HG02623 (cell line): ENCODE results near the gene NKAPL.
A peak's percentile ranks its signal among the peaks of the same experiment; 100 is the strongest.

Experiments
- ATAC-seq: cut with Tn5 transposase; IDR thresholded peaks from one replicate; pipeline ENCODE4 v1.9.1; 2021; ENCODE audit warnings: moderate library complexity; ENCODE audit not compliant: unreplicated experiment

NKAPL gene

GRCh38 chr6:28245206-28245941 is 13.7 kb upstream of the NKAPL start:
- ATAC-seq = no peak

- ATAC-seq = no peak
Observed at GRCh38 chr6:28248916-28249315, 10.2 kb upstream of the NKAPL start.

GRCh38 chr6:28250747-28251146 is 8.3 kb upstream of the NKAPL start:
- no peak for ATAC-seq

- ATAC-seq = peak; percentile 28
Observed at GRCh38 chr6:28251661-28252008, 7.5 kb upstream of the NKAPL start.

GRCh38 chr6:28252009-28252975 is 6.8 kb upstream of the NKAPL start, which contains the start of gene ZKSCAN4:
TSS of gene ZKSCAN4 (minus strand) at chr6:28252269. CDS start at chr6:28251980, 289 bp downstream.
- ATAC-seq = peak; percentile 83

GRCh38 chr6:28254121-28254519 is 5.0 kb upstream of the NKAPL start:
- ATAC-seq = no peak

GRCh38 chr6:28257042-28257441 is 2.1 kb upstream of the NKAPL start:
- no peak for ATAC-seq

- no peak for ATAC-seq
Observed at GRCh38 chr6:28263922-28264321, 4.8 kb downstream of the NKAPL start.

GRCh38 chr6:28264834-28265401 is 5.8 kb downstream of the NKAPL start:
- ATAC-seq = no peak

- ATAC-seq = no peak
Observed at GRCh38 chr6:28266563-28266961, 7.5 kb downstream of the NKAPL start.

- ATAC-seq = peak; percentile 92
Observed at GRCh38 chr6:28266962-28267694, 8.0 kb downstream of the NKAPL start, which contains the start of gene ZSCAN26. TSS of gene ZSCAN26 (plus strand) at chr6:28267143. CDS start at chr6:28271920, 4,777 bp downstream.

GRCh38 chr6:28267695-28268059 is 8.6 kb downstream of the NKAPL start:
- ATAC-seq = no peak

GRCh38 chr6:28269492-28269891 is 10.4 kb downstream of the NKAPL start:
- ATAC-seq = no peak

GRCh38 chr6:28274888-28275287 is 15.8 kb downstream of the NKAPL start:
- no peak for ATAC-seq

- no peak for ATAC-seq
Observed at GRCh38 chr6:28277746-28278145, 18.6 kb downstream of the NKAPL start.

- ATAC-seq = no peak
Observed at GRCh38 chr6:28280595-28281287, 21.6 kb downstream of the NKAPL start.

GRCh38 chr6:28281288-28282064 is 22.4 kb downstream of the NKAPL start, which contains the start of gene PGBD1:
TSS of gene PGBD1 (plus strand) at chr6:28281572. CDS start at chr6:28283814, 2,242 bp downstream.
- peak; percentile 78 for ATAC-seq

GRCh38 chr6:28282926-28283325 is 23.8 kb downstream of the NKAPL start:
- ATAC-seq = no peak

- ATAC-seq = no peak
Observed at GRCh38 chr6:28291573-28291972, 32.5 kb downstream of the NKAPL start.
